Progenitor cell of endocrine pancreas (in vitro differentiated cells): ENCODE data around the gene ARHGAP27. TPM values are rescaled to one million over a fixed set of nuclear protein-coding genes. Genes with fewer than 3 reads are reported as not detected.

ENCODE experiments used
- DNase-seq: peaks from one replicate; pipeline ENCODE4 v3.0.0; 2021; ENCODE audit warnings: low spot score; ENCODE audit not compliant: unreplicated experiment
- H3K27ac Mint-ChIP-seq: 2 replicates; pipeline ENCODE4 v1.8.0; 2021; ENCODE audit warnings: mild to moderate bottlenecking, moderate library complexity, mixed read lengths
- H3K27me3 Mint-ChIP-seq: 2 replicates; pipeline ENCODE4 v1.8.0; 2021; ENCODE audit warnings: mixed read lengths
- H3K36me3 Mint-ChIP-seq: 2 replicates; pipeline ENCODE4 v1.8.0; 2022; ENCODE audit warnings: mixed read lengths; ENCODE audit not compliant: insufficient read depth
- H3K4me1 Mint-ChIP-seq: 2 replicates; pipeline ENCODE4 v1.8.0; 2021; ENCODE audit warnings: low read depth, mixed read lengths
- H3K4me3 Mint-ChIP-seq: 2 replicates; pipeline ENCODE4 v1.8.0; 2021; ENCODE audit warnings: low read depth, mild to moderate bottlenecking, moderate library complexity, mixed read lengths
- H3K9me3 Mint-ChIP-seq: 2 replicates; pipeline ENCODE4 v1.8.0; 2021; ENCODE audit warnings: low read depth, mixed read lengths
- total RNA-seq: library from RNA; stranded (reverse); gene quantifications from 2 replicates; pipeline ENCODE4 v1.2.1, GENCODE V29; 2021
- TF ChIP-seq, protein P1 (sequence below): fragments of 200-600 bp; sonication (generic); IDR thresholded peaks from one replicate; pipeline ENCODE4 v1.5.0; 2021; ENCODE audit warnings: antibody characterized with exemption, mild to moderate bottlenecking; ENCODE audit not compliant: unreplicated experiment

The ARHGAP27 gene
- total RNA-seq, 1 donor from 2014 or later = 7.6 TPM

DNA sequence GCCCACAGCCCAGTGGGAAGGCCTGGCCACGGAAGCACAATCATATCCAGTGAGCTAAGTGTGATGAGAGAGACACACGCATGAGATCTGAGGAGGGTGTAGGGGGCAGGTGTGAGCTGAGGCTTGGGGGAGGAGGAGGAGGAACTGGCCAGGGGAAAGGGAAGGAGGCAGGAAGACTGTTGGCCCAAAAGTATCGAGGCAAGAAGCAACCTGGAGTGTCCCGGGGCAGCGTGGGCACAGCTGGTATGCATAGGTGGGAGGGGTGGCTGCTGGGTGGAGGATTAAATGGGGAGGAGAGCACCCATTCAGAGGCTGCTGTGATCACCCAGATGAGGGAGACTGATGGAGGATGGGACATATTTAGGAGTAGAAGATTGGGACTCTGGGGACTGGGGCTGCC is 41.4 kb downstream of the ARHGAP27 start:
- Mint-ChIP-seq H3K4me1 (peaks cover 1% of the 10 kb centered on the region), H3K9me3 (no peaks in the 10 kb centered on the region), H3K27ac (no peak overlapping the region), H3K27me3 (peaks cover 42% of the 10 kb centered on the region), H3K36me3 (peaks cover 4% of the 10 kb centered on the region), H3K4me3 (no peak overlapping the region)
- TF ChIP-seq, protein P1, sequence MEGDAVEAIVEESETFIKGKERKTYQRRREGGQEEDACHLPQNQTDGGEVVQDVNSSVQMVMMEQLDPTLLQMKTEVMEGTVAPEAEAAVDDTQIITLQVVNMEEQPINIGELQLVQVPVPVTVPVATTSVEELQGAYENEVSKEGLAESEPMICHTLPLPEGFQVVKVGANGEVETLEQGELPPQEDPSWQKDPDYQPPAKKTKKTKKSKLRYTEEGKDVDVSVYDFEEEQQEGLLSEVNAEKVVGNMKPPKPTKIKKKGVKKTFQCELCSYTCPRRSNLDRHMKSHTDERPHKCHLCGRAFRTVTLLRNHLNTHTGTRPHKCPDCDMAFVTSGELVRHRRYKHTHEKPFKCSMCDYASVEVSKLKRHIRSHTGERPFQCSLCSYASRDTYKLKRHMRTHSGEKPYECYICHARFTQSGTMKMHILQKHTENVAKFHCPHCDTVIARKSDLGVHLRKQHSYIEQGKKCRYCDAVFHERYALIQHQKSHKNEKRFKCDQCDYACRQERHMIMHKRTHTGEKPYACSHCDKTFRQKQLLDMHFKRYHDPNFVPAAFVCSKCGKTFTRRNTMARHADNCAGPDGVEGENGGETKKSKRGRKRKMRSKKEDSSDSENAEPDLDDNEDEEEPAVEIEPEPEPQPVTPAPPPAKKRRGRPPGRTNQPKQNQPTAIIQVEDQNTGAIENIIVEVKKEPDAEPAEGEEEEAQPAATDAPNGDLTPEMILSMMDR = no peak
- no peak for DNase-seq

DNA sequence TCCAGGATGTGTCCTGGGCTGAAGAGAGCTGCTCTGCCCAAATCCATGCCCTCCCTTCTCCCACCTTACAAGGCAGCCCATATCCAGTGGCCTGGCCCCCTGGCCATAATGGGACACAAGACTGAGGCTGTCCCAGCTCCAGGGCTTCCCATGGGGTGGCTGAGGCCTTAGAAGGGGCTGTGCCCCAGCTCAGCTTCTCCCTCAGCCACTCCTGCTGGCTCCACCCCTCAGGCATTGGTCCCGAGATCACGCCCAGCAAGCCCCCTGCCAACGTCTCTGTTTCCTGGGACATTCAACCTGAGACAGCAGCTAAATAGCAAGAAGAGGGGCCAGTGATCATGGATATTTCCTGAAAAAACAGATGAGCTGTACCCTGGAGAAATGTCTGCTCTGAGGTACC is 43.3 kb downstream of the ARHGAP27 start:
- Mint-ChIP-seq H3K4me3 (no peak overlapping the region), H3K36me3 (no peaks in the 10 kb centered on the region), H3K27ac (peak overlapping the region; percentile 10), H3K9me3 (no peaks in the 10 kb centered on the region), H3K27me3 (peaks cover 56% of the 10 kb centered on the region), H3K4me1 (no peaks in the 10 kb centered on the region)
- TF ChIP-seq, protein P1 = no peak
- no peak for DNase-seq

DNA sequence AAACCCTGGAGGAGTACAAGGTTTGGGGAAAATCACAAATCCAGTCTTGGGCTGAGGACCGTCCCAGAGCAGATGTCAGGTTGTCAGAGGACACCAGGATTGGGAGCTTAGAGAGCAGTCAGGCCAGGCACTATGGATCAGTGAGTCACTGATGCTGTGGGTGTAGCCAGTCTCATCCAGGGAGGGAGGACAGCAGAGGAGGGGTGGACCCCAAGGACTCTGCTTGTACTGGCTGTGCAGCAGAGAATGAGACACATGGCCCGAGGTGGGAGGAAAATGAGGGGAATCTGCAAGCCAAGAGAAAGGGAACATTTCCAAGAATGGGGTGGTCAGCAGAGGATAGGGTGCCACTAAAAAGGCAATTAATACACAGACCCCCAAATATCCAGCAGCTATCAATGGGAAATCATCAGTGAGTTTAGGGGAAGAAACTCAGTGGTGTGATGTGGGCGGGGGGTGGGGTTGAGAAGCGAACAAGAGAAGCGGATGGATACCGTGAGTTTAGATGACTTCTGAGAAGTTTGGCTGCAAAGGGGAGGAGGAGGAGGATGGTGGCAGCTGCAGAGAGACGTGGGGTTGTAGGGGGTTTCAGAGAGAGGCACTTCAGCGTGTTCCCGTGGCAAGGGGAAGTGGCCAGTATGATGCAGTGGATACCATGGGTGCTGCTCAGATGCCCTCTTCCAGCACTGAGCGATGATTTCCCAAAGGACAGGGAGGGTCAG is 43.9 kb downstream of the ARHGAP27 start:
- Mint-ChIP-seq H3K27ac (no peak overlapping the region), H3K4me3 (no peak overlapping the region), H3K27me3 (peaks cover 61% of the 10 kb centered on the region), H3K9me3 (no peaks in the 10 kb centered on the region), H3K36me3 (no peaks in the 10 kb centered on the region), H3K4me1 (no peaks in the 10 kb centered on the region)
- DNase-seq = no peak
- TF ChIP-seq, protein P1 = no peak

DNA sequence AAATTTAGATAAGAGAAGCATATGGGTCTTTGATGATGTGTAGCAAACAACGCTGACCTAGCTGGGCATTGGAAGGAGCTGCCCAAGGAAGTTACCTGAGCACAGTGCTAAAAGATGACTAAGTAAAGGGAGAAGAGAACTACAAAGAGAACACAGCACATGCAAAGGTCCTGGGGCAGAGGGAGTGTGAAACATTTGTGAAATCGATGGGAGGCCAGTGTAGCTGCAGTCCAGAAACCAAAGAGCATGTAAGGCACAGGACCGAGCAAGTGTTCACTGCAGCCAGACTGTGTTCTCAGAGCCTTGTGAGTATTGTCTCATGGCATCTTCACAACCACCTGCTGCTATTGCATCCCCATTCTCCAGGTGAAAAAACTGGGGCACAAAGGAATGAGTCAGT is 44.9 kb downstream of the ARHGAP27 start:
- Mint-ChIP-seq H3K9me3 (no peaks in the 10 kb centered on the region), H3K4me3 (no peak overlapping the region), H3K4me1 (no peaks in the 10 kb centered on the region), H3K36me3 (no peaks in the 10 kb centered on the region), H3K27ac (no peak overlapping the region), H3K27me3 (peaks cover 61% of the 10 kb centered on the region)
- TF ChIP-seq, protein P1 = no peak
- DNase-seq = no peak

DNA sequence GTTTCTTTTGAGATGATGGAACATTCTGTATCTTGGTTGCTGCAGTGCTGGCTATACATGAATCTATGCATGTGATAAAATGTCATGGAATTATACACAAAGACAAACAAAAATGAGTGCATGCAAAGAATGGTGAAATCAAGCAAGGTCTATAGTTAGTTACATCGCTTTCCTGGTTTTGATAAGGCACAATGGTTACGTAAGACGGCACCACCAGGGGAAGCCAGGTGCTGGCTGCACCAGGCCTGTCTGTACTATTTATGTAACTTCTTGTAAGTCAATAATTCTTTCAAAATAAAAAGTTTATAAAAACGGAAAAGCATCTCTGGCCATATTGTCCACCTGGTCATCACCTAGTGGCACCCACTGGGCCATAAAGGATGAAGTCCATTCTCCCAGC is 46.5 kb downstream of the ARHGAP27 start:
- no peak for DNase-seq
- H3K27ac Mint-ChIP-seq = no peak overlapping the region
- peaks cover 51% of the 10 kb centered on the region for H3K27me3 Mint-ChIP-seq
- no peaks in the 10 kb centered on the region for H3K4me1 Mint-ChIP-seq
- TF ChIP-seq, protein P1 = no peak
- no peaks in the 10 kb centered on the region for H3K9me3 Mint-ChIP-seq
- no peaks in the 10 kb centered on the region for H3K36me3 Mint-ChIP-seq
- no peak overlapping the region for H3K4me3 Mint-ChIP-seq
